T-helper 2 cell treated with Interferon-gamma antibody and Interleukin-4, amounts not matched to agents 5 μg/mL and 100 μg/mL, for 36 hours (primary cell): ENCODE results near the gene CETP.
"Not testable (repeated sequence)": the region's sequence is repeated elsewhere in the genome, so short reads cannot be mapped to it uniquely, and the experiment has no call there.

Experiments used
- DNase-seq: peaks from one replicate; pipeline ENCODE4 v3.0.0; 2021; ENCODE audit warnings: low spot score
- H3K27ac Mint-ChIP-seq: one replicate; pipeline ENCODE4 v1.8.0; 2021; ENCODE audit warnings: mild to moderate bottlenecking, mixed read lengths
- H3K27me3 Mint-ChIP-seq: one replicate; pipeline ENCODE4 v1.8.0; 2021; ENCODE audit warnings: low read depth, mixed read lengths
- H3K36me3 Mint-ChIP-seq: one replicate; pipeline ENCODE4 v1.8.0; 2021; ENCODE audit warnings: low read depth, mixed read lengths
- H3K4me1 Mint-ChIP-seq: one replicate; pipeline ENCODE4 v1.8.0; 2021; ENCODE audit warnings: low read depth, mixed read lengths
- H3K4me3 Mint-ChIP-seq: one replicate; pipeline ENCODE4 v1.8.0; 2022; ENCODE audit warnings: mild to moderate bottlenecking, moderate library complexity, mixed read lengths
- H3K9me3 Mint-ChIP-seq: one replicate; pipeline ENCODE4 v1.8.0; 2021; ENCODE audit warnings: mixed read lengths

CETP gene

DNA sequence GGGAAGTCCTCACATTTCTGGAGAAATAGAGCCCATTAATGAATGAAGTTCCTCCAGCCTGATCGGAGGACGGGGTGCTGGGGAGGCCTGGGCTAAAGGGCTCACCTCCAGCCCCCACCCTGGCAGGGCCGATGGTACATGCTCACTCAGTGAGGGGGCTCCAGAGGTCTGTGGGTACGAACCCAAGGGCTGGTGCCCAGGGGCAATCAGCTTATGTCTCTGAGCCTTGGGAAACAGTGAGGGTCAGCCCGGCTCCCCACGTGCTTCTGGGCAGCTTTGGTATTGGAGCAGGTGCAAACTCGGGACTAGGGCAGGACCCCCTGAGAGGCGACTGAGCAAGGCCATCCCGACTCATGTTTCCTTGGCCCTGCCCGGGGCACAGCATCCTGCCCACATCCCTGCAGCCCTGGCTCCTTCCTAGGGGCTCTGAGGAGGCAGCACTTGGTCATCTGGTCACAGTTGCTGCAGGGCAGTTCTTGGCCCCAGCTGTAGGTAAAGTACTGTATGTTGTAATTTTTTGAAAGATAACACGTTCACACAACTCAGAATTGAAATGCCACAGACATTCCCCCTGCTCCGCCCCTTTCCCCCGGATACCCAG lies 969 bp upstream of the CETP start:
- Mint-ChIP-seq H3K36me3 (no peaks in the 10 kb centered on the region), H3K27ac (no peak overlapping the region), H3K27me3 (no peaks in the 10 kb centered on the region), H3K4me3 (no peak overlapping the region), H3K4me1 (peaks cover 13% of the 10 kb centered on the region), H3K9me3 (no peaks in the 10 kb centered on the region)
- no peak for DNase-seq

DNA sequence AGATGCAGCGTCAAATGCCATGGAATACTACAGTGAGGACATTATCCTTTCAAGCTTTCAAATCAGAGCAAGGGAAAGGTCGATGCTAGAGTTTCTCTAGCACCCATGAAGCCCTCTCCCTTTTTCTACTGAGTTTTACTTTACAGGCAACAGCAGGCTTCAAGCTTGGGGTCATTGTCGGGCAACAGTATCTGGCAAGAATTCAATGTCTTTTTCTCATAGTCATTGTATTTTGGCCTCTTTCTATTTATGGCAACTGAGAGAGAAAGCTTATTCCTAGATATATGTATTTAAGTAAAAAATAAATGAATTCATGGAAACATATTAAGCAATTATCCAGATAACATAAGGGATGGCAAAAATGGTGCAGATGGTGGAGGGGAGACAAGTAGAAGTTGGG lies 364 bp upstream of the CETP start:
- DNase-seq, result no peak
- Mint-ChIP-seq H3K9me3 (no peaks in the 10 kb centered on the region), H3K36me3 (no peaks in the 10 kb centered on the region), H3K4me1 (peaks cover 16% of the 10 kb centered on the region), H3K27ac (no peak overlapping the region), H3K4me3 (no peak overlapping the region), H3K27me3 (no peaks in the 10 kb centered on the region)

DNA sequence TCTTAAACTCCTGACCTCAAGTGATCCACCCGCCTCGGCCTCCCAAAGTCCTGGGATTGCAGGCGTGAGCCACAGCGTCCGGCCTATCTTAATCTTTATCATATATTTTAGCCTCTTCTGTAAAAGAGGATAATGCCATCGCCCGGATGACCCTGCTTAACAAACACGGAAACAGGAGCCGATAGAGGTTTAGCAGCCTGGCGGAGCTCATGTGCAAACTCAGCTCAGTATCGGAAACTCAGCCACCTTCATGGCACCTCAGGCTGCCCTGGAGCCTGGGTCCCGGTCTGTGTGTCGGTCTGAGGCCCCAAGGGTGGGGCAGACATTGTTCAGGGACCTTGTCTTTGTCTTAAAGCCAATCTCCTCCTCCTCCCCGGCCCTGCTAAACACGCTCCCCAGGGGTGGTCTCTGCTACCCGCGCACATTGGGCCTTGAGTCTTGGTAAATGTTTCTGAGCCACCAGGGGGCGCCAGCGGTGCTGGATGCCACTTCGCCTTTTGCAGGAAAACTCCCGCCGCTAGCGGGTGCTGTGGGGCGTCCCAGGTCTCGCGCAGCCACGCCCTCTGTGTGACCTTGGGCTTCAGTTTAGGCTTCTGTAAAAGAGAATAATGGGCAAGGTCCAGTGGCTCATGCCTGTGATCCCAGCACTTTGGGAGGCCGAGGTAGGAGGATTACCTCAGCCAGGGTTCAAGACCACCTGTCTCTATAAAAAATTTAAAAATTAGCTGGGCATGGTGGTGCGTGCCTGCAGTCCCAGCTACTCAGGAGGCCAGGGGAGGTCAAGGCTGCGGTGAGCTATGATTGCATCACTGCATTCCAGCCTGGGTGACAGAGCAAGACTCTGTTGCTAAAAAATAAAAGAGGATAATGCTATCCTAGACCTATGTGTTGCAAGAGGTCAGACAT lies 2.7 kb downstream of the CETP start:
- Mint-ChIP-seq H3K36me3 (no peaks in the 10 kb centered on the region), H3K4me1 (peaks cover 16% of the 10 kb centered on the region), H3K4me3 (peak overlapping the region; percentile 12), H3K9me3 (no peaks in the 10 kb centered on the region), H3K27ac (peak overlapping the region; percentile 73), H3K27me3 (no peaks in the 10 kb centered on the region)
- peak; percentile 91 for DNase-seq

DNA sequence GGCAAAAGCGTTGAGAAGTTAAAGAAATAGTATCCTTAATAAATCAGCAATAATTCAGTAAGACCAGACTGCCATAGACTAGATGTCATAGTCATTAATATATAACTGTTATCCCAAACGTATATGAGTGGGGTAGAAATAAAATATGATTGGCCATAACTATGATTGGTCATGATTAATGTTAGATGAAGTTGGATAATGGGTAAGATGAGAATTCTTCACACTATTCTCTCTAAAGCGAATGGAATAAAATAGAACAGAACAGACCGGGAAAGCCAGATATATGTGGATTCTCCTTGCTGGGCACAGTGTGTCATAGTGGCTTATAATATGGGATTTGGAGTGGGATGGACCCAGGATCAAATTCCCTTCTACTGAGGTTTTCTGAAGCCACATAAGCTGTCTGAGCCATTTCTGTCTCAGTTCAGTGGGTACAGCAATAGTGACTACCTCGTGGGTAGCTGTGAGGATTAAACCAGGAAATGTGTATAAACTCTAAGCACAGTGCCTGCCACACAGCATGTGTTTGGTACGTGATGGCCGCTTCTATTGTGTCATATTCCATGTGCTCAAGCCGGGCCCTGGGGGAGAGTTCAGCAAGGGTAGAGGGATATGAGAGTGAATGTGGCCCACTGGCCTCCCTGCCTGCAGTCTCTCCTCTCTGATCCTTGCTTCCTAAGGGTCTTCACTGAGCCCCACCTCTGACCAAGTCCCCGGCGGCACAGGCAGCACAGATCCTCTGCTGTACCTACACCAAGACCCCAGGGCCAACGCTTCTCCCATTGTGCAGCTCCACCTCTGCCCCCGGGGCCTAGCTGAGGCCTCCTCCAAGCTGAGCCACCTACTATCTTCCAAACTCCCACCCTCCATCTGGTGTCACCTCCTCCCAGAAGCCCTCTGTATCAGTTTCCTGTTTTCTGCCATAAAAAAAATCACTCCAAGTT lies 3.7 kb downstream of the CETP start:
- Mint-ChIP-seq H3K36me3 (no peaks in the 10 kb centered on the region), H3K4me3 (no peak overlapping the region)
- DNase-seq, result no peak

GRCh38 chr16:56966093-56966475 lies 4.3 kb downstream of the CETP start:
- peaks cover 16% of the 10 kb centered on the region for H3K4me1 Mint-ChIP-seq
- DNase-seq, result no peak
- no peak overlapping the region for H3K4me3 Mint-ChIP-seq
- H3K36me3 Mint-ChIP-seq, result no peaks in the 10 kb centered on the region
- no peaks in the 10 kb centered on the region for H3K9me3 Mint-ChIP-seq
- H3K27ac Mint-ChIP-seq, result peak overlapping the region; percentile 64
- no peaks in the 10 kb centered on the region for H3K27me3 Mint-ChIP-seq

More for the DNA sequence above, 3.7 kb downstream of the CETP start:
- H3K9me3 Mint-ChIP-seq, result no peaks in the 10 kb centered on the region
- peak overlapping the region; percentile 64 for H3K27ac Mint-ChIP-seq
- no peaks in the 10 kb centered on the region for H3K27me3 Mint-ChIP-seq
- H3K4me1 Mint-ChIP-seq, result peaks cover 16% of the 10 kb centered on the region

DNA sequence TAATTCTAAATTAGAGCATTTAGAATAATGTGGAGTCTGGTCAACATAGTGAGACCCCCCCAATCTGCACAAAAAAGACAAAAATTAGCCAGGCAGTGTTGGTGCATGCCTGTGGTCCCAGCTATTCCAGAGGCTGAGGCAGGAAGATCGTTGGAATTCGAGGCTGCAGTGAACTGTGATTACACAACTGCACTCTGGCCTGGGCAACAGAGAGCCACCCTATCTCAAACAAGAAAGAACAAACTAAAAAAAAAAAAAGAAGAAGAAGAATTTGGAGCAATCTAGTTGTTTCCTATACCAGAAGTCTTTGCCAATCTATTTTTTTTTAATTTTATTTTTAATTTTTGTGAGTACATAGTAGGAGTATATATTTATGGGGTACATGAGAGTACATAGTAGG lies 6.0 kb downstream of the CETP start:
- Mint-ChIP-seq H3K9me3 (no peaks in the 10 kb centered on the region), H3K27me3 (no peaks in the 10 kb centered on the region), H3K27ac (no peak overlapping the region), H3K4me1 (peaks cover 16% of the 10 kb centered on the region), H3K36me3 (no peaks in the 10 kb centered on the region), H3K4me3 (no peak overlapping the region)
- DNase-seq, result no peak

- Mint-ChIP-seq H3K36me3 (no peaks in the 10 kb centered on the region), H3K27me3 (no peaks in the 10 kb centered on the region), H3K9me3 (no peaks in the 10 kb centered on the region), H3K27ac (no peak overlapping the region), H3K4me3 (no peak overlapping the region), H3K4me1 (peaks cover 20% of the 10 kb centered on the region)
- DNase-seq, result no peak
These were observed 8.0 kb downstream of the CETP start for GRCh38 chr16:56969769-56970168.

- Mint-ChIP-seq H3K27ac (no peak overlapping the region), H3K4me3 (no peak overlapping the region), H3K4me1 (peaks cover 14% of the 10 kb centered on the region), H3K9me3 (no peaks in the 10 kb centered on the region), H3K27me3 (no peaks in the 10 kb centered on the region), H3K36me3 (no peaks in the 10 kb centered on the region)
- DNase-seq, result no peak
These were observed 9.4 kb downstream of the CETP start for GRCh38 chr16:56970934-56971767.

- Mint-ChIP-seq H3K4me1 (peaks cover 15% of the 10 kb centered on the region), H3K27ac (no peak overlapping the region), H3K27me3 (no peaks in the 10 kb centered on the region), H3K4me3 (no peak overlapping the region), H3K36me3 (no peaks in the 10 kb centered on the region), H3K9me3 (no peaks in the 10 kb centered on the region)
- no peak for DNase-seq
These were observed 10.0 kb downstream of the CETP start for GRCh38 chr16:56971768-56972043.

DNA sequence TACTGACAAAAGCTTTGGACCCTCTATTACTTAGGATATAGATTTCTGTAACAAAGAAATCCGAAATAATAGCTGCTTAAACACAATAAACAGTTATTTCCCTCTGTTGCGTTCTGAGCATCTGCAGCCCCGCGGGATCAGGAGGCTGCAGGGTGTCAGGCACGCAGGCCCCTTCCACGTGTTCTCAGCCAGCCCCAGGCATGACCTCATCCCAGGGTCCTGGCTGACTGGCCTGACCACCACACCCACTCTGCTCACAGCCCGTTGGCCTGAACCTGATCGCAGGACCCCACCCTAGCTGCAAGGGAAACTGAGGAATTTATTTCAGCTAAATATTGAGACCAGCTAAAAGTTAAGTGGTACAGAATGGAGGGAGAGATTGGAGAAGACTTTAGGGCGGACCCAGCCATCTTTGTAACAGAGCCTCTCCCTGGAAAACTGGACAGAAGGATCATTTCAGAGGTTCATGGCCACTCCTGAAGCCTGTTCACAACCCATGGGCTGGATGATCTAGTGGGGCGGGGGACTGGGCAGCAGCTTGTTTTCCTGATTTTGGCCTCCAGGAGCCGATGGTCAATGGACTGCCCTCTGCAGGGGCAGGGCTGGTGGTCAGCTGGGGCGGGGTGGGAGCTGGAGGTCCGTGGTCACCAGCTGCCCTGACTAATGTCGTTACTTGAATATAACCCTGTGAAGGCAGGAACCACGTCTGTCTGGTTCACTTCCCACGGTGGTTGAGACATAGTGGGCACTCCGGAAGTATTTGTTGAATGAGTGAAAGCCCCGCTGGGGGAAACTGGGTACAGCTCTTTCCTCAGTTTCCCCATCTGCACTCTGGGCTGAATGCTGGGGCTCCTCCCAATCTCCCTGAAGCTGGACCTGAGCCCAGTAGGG lies 10.9 kb downstream of the CETP start:
- Mint-ChIP-seq H3K4me1 (peaks cover 15% of the 10 kb centered on the region), H3K9me3 (no peaks in the 10 kb centered on the region), H3K27ac (no peak overlapping the region), H3K27me3 (no peaks in the 10 kb centered on the region), H3K36me3 (no peaks in the 10 kb centered on the region), H3K4me3 (no peak overlapping the region)
- no peak for DNase-seq

- H3K27ac Mint-ChIP-seq, result no peak overlapping the region
- no peaks in the 10 kb centered on the region for H3K9me3 Mint-ChIP-seq
- no peaks in the 10 kb centered on the region for H3K36me3 Mint-ChIP-seq
- H3K4me3 Mint-ChIP-seq, result no peak overlapping the region
- peaks cover 15% of the 10 kb centered on the region for H3K4me1 Mint-ChIP-seq
- H3K27me3 Mint-ChIP-seq, result no peaks in the 10 kb centered on the region
- no peak for DNase-seq
These were observed 11.5 kb downstream of the CETP start for GRCh38 chr16:56973294-56973689.

DNA sequence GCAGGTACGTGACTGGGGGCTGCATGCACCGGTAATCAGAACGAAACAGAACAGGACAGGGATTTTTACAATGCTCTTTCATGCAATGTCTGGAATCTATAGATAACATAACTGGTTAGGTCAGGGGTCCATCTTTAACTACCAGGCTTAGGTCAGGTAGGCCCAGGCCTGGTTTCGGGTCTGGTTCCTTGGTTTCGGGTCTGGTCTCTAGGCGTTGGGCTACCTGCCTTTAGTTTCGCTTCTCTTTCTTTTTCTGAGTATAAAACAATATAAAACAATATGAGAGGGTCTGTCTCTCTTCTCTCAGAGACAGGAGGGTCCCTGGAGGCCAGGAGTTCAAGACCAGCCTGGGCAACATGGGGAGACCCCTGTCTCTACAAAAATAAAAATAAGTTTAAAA lies 12.1 kb downstream of the CETP start:
- H3K4me3 Mint-ChIP-seq, H3K27me3 Mint-ChIP-seq, H3K27ac Mint-ChIP-seq, H3K36me3 Mint-ChIP-seq, H3K9me3 Mint-ChIP-seq, DNase-seq: not testable (repeated sequence)
- H3K4me1 Mint-ChIP-seq, result peaks cover 15% of the 10 kb centered on the region
